ENCODE data around the gene SALL1. TPM values are rescaled to one million over a fixed set of nuclear protein-coding genes. Genes with fewer than 3 reads are reported as not detected.

SALL1 gene
- total RNA-seq, 2 donors from 2014 or later = 122 to 172 TPM

- peaks cover 5% of the 10 kb centered on the region for H3K9me3 ChIP-seq (ENCODE audit: control insufficient read depth, low read length)
- Mint-ChIP-seq H3K4me1 (peaks cover 27% of the 10 kb centered on the region), H3K9me3 (peaks cover 3% of the 10 kb centered on the region), H3K27me3 (ENCODE audit: insufficient read depth) (peaks cover 14% of the 10 kb centered on the region), H3K4me3 (no peak overlapping the region), H3K36me3 (ENCODE audit: low read depth) (no peaks in the 10 kb centered on the region), H3K27ac (no peak overlapping the region)
- whole genome bisulfite sequencing, 2 experiments (ENCODE audit: insufficient coverage in 1 of 2, insufficient read length in 1 of 2) = 67 to 100% methylated on average over 1 to 4 of the region's 5 CpGs
- no peak overlapping the region for H3K4me3 ChIP-seq (ENCODE audit: low read length)
- H3K36me3 ChIP-seq (ENCODE audit: control insufficient read depth, insufficient read depth, low read length) = no peaks in the 10 kb centered on the region
- H3K27ac ChIP-seq (ENCODE audit: low read depth, low read length) = no peak overlapping the region
- no peak for TF ChIP-seq CTCF (conservative IDR thresholded peaks at IDR 0.05)
- peaks cover 13% of the 10 kb centered on the region for H3K4me1 ChIP-seq (ENCODE audit: control insufficient read depth, insufficient read depth, low read length)
- peaks cover 9% of the 10 kb centered on the region for H3K27me3 ChIP-seq (ENCODE audit: control insufficient read depth, insufficient read depth, low read length, poor library complexity, severe bottlenecking)
- no peak overlapping the region for H3K9ac ChIP-seq (ENCODE audit: extremely low read depth, low read length, poor library complexity, severe bottlenecking)
- no peak for DNase-seq
Observed at GRCh38 chr16:51093726-51094280, 57.3 kb downstream of the SALL1 start.

Measured in endodermal cell (in vitro differentiated cells).